ENCODE results near the gene FBXO21. TPM values are rescaled to one million over a fixed set of nuclear protein-coding genes. Genes with fewer than 3 reads are reported as not detected.

FBXO21 gene, protein sequence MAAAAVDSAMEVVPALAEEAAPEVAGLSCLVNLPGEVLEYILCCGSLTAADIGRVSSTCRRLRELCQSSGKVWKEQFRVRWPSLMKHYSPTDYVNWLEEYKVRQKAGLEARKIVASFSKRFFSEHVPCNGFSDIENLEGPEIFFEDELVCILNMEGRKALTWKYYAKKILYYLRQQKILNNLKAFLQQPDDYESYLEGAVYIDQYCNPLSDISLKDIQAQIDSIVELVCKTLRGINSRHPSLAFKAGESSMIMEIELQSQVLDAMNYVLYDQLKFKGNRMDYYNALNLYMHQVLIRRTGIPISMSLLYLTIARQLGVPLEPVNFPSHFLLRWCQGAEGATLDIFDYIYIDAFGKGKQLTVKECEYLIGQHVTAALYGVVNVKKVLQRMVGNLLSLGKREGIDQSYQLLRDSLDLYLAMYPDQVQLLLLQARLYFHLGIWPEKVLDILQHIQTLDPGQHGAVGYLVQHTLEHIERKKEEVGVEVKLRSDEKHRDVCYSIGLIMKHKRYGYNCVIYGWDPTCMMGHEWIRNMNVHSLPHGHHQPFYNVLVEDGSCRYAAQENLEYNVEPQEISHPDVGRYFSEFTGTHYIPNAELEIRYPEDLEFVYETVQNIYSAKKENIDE
- total RNA-seq (10 to 100 TPM; 19.4 to 38.8 (median 25.1) TPM), polyA plus RNA-seq (10 to 100 TPM in 1 of 3 donors, 1 to 10 TPM in 2; 6.9 to 19.9 (median 7.4) TPM)
- long read RNA-seq, donor 1, full-length matches to known transcripts, result 47 of 54 reads
- long read RNA-seq, donor 1, partial matches to known transcripts, result 6 of 54 reads
- long read RNA-seq, donor 1, other reads (novel, unspliced or antisense), result 1 of 54 reads
- long read RNA-seq, donor 2, full-length matches to known transcripts, result 92 of 107 reads
- long read RNA-seq, donor 2, partial matches to known transcripts, result 8 of 107 reads
- long read RNA-seq, donor 2, other reads (novel, unspliced or antisense), result 7 of 107 reads

DNA sequence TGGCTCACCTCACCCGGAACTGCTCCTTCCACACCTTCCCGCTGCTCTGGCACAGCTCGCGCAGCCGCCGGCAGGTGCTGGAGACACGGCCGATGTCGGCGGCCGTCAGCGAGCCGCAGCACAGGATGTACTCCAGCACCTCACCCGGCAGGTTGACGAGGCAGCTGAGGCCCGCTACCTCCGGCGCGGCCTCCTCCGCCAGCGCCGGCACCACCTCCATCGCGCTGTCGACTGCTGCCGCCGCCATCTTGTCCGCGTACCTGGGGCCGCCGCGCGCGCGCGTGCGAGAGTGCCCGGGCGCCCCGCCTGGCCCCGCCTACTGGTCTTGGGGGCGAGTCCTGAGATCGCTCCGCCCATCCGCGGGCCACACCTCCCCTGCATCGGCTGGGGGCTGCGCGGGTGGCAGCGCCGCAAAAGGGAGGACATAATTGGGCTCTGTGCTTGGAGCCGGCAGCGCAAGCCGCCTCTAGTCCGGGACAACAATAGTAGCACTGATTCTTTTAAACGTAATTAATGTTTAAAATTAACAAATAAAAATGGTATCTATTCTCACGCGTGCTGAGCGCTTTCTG is at the start of gene FBXO21:
Gene FBXO21 (minus strand): TSS at position 261 of the 572 bp plus-strand sequence. CDS start 14 bp downstream, at position 247.
- Histone ChIP-seq H3K27me3 (ENCODE audit: insufficient read depth in 3 of 3, low read length in 2 of 3) (no peaks in the 10 kb centered on the region), H3K4me1 (peaks cover 9% of the 10 kb centered on the region), H3K9me3 (peaks cover 4% of the 10 kb centered on the region), H3K4me3 (peak within 1 kb of the TSS; percentile 90), H3K36me3 (ENCODE audit: insufficient read depth in 1 of 2, low read depth in 1 of 2) (peaks cover 0 to 29% of the 10 kb centered on the region in 2 donors), H3K27ac (peak within 1 kb of the TSS; percentile 80)
- intact Hi-C loops (cut with DNase I), result no loop called here
- 1 to 2% (median 2%) methylated on average over 38 to 59 of the region's 59 CpGs for WGBS, 3 donors
- TF ChIP-seq, protein P1, sequence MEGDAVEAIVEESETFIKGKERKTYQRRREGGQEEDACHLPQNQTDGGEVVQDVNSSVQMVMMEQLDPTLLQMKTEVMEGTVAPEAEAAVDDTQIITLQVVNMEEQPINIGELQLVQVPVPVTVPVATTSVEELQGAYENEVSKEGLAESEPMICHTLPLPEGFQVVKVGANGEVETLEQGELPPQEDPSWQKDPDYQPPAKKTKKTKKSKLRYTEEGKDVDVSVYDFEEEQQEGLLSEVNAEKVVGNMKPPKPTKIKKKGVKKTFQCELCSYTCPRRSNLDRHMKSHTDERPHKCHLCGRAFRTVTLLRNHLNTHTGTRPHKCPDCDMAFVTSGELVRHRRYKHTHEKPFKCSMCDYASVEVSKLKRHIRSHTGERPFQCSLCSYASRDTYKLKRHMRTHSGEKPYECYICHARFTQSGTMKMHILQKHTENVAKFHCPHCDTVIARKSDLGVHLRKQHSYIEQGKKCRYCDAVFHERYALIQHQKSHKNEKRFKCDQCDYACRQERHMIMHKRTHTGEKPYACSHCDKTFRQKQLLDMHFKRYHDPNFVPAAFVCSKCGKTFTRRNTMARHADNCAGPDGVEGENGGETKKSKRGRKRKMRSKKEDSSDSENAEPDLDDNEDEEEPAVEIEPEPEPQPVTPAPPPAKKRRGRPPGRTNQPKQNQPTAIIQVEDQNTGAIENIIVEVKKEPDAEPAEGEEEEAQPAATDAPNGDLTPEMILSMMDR (IDR thresholded peaks at IDR 0.05), result no peak
- DNase-seq (peak; percentile 90 to 95), ATAC-seq (peak; percentile 99)

GRCh38 chr12:117236456-117237001 is 46.3 kb upstream of the FBXO21 start:
- Histone ChIP-seq H3K4me3 (no peak overlapping the region), H3K27ac (no peak overlapping the region), H3K36me3 (ENCODE audit: insufficient read depth in 1 of 2, low read depth in 1 of 2) (peaks cover 0 to 26% of the 10 kb centered on the region in 2 donors), H3K4me1 (no peaks in the 10 kb centered on the region), H3K9me3 (no peaks in the 10 kb centered on the region), H3K27me3 (ENCODE audit: insufficient read depth in 3 of 3, low read length in 2 of 3) (no peaks in the 10 kb centered on the region)
- TF ChIP-seq, protein P1 (IDR thresholded peaks at IDR 0.05), result peak; percentile 79
- 22 to 30% (median 30%) methylated on average over 13 of the region's 13 CpGs for WGBS, 3 donors
- peak; percentile 52 to 78 (median 62) for ATAC-seq
- peak; percentile 76 to 88 for DNase-seq
- intact Hi-C loops (cut with DNase I), result loop anchor here (5.0 kb wide), 5 partner anchors 126 to 601 kb away; partner anchors contain the start of gene NOS1 (in 1 of the 2)

- WGBS, 3 donors, result 51 to 55% (median 55%) methylated on average over 2 of the region's 2 CpGs
- Histone ChIP-seq H3K36me3 (ENCODE audit: insufficient read depth in 1 of 2, low read depth in 1 of 2) (peaks cover 0 to 27% of the 10 kb centered on the region in 2 donors), H3K27me3 (ENCODE audit: insufficient read depth in 3 of 3, low read length in 2 of 3) (no peaks in the 10 kb centered on the region), H3K27ac (no peak overlapping the region), H3K4me3 (no peak overlapping the region), H3K4me1 (no peaks in the 10 kb centered on the region), H3K9me3 (no peaks in the 10 kb centered on the region)
- no peak for DNase-seq
- TF ChIP-seq, protein P1 (IDR thresholded peaks at IDR 0.05), result no peak
- no peak for ATAC-seq
- intact Hi-C loops (cut with DNase I), result loop anchor here (5.0 kb wide), 5 partner anchors 127 to 602 kb away; partner anchors contain the start of gene NOS1 (in 1 of the 2)
Measured at GRCh38 chr12:117235261-117235660, 45.0 kb upstream of the FBXO21 start.

DNA sequence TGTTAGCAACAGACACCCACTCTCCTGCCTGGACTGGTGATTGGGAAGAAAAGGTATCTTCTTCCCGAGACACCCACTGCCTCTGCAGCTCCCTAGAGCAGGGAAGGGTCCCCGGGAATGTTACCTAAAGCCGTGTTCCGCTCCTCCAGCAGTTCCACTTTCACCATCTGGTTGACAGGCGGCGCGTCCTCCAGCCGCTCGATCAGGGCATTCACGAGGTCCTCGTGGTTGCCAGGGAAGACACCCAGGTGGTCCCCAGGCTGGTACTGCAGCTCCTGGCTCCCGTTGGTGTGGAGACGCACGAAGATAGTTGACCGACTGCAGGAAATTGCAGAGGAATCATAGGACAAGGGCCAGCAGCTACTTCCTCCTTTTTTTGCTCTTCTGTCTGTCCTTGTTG is 44.2 kb upstream of the FBXO21 start:
- WGBS, 3 donors, result 90 to 91% (median 90%) methylated on average over 15 of the region's 15 CpGs
- Histone ChIP-seq H3K4me1 (no peaks in the 10 kb centered on the region), H3K36me3 (ENCODE audit: insufficient read depth in 1 of 2, low read depth in 1 of 2) (peaks cover 0 to 29% of the 10 kb centered on the region in 2 donors), H3K4me3 (no peak overlapping the region), H3K9me3 (no peaks in the 10 kb centered on the region), H3K27me3 (ENCODE audit: insufficient read depth in 3 of 3, low read length in 2 of 3) (no peaks in the 10 kb centered on the region), H3K27ac (no peak overlapping the region)
- intact Hi-C loops (cut with DNase I), result no loop called here
- ATAC-seq (no peak), DNase-seq (no peak)
- TF ChIP-seq, protein P1 (IDR thresholded peaks at IDR 0.05), result no peak
